D721Med (cell line): ENCODE measurements around the gene R3HDM2.

Experiments used
- DNase-seq: peaks from one replicate; pipeline ENCODE4 v3.0.0; 2011; ENCODE audit warnings: low spot score; ENCODE audit not compliant: insufficient read length
- FAIRE-seq: peaks from 2 replicates; lab custom pipeline; 2011; peaks lifted over from hg19 to GRCh38; lab: Jason Lieb, UNC
- CTCF ChIP-seq: IDR thresholded peaks from 2 replicates; pipeline ENCODE4 v1.5.1; 2012; ENCODE audit warnings: mild to moderate bottlenecking, control low read depth; ENCODE audit not compliant: insufficient read depth; ENCODE audit errors: missing control alignments

R3HDM2 gene

GRCh38 chr12:57237932-57238853 is 192.7 kb downstream of the R3HDM2 start:
- no peak for TF ChIP-seq CTCF
- DNase-seq (no peak), FAIRE-seq (no peak)

GRCh38 chr12:57237596-57237931 is 193.3 kb downstream of the R3HDM2 start:
- FAIRE-seq = no peak
- DNase-seq = no peak
- no peak for TF ChIP-seq CTCF

- DNase-seq (no peak), FAIRE-seq (no peak)
- no peak for TF ChIP-seq CTCF
These were observed 193.8 kb downstream of the R3HDM2 start for GRCh38 chr12:57236925-57237595.

- no peak for FAIRE-seq
These were observed 194.5 kb downstream of the R3HDM2 start for GRCh38 chr12:57236201-57236924.

GRCh38 chr12:57235728-57236131 is 195.1 kb downstream of the R3HDM2 start:
- DNase-seq (no peak), FAIRE-seq (no peak)
- TF ChIP-seq CTCF = no peak

More at GRCh38 chr12:57236201-57236924, 194.5 kb downstream of the R3HDM2 start:
- no peak for DNase-seq
- no peak for TF ChIP-seq CTCF

GRCh38 chr12:57235017-57235727 is 195.7 kb downstream of the R3HDM2 start:
- FAIRE-seq = no peak
- no peak for TF ChIP-seq CTCF
- no peak for DNase-seq
